GM13977 (cell line): ENCODE measurements around the gene MCF2L.

ENCODE experiments used
- DNase-seq: peaks from one replicate; pipeline ENCODE4 v3.0.0; 2012; ENCODE audit warnings: low spot score
- CTCF ChIP-seq: IDR thresholded peaks from 2 replicates; pipeline ENCODE4 v1.5.1; 2012; ENCODE audit warnings: mild to moderate bottlenecking, control low read depth; ENCODE audit not compliant: insufficient read depth; ENCODE audit errors: extremely low read depth, missing control alignments
- in situ Hi-C: fragments of 300-500 bp; cut with MboI; formaldehyde crosslinking; loops from one replicate; pipeline ENCODE4 v1.12.0; 2022; ENCODE audit warnings: low sequenced_read_pairs, low pct_unique_long_range_greater_than_20kb, mixed read lengths, inconsistent platforms; ENCODE audit not compliant: unreplicated experiment

Gene MCF2L

GRCh38 chr13:112953591-112954487 is 15.2 kb upstream of the MCF2L start:
- no peak for DNase-seq
- in situ Hi-C loops = no loop called here
- no peak for TF ChIP-seq CTCF

- DNase-seq = no peak
- in situ Hi-C loops = no loop called here
- no peak for TF ChIP-seq CTCF
These were observed 14.3 kb upstream of the MCF2L start for GRCh38 chr13:112954488-112955270.

GRCh38 chr13:112955271-112955937 is 13.6 kb upstream of the MCF2L start:
- in situ Hi-C loops = no loop called here
- no peak for DNase-seq
- no peak for TF ChIP-seq CTCF

GRCh38 chr13:112955956-112956355 is 13.1 kb upstream of the MCF2L start:
- in situ Hi-C loops = no loop called here
- TF ChIP-seq CTCF = no peak
- DNase-seq = no peak

GRCh38 chr13:112956571-112957294 is 12.3 kb upstream of the MCF2L start:
- DNase-seq = no peak
- in situ Hi-C loops = no loop called here
- TF ChIP-seq CTCF = no peak

- TF ChIP-seq CTCF = no peak
- no peak for DNase-seq
- in situ Hi-C loops = no loop called here
These were observed 11.7 kb upstream of the MCF2L start for GRCh38 chr13:112957295-112957677.
